Stimulated activated naive B cell treated with anti-CD40 and anti-IgM and Interleukin-4, amounts not matched to agents 10 μg/mL and 1 μg/mL and 100 μg/mL, for 72 hours (primary cell): ENCODE measurements around the gene YOD1.

ENCODE experiments used
- ATAC-seq, 2 donors: fragments of 150-1000 bp; cut with Tn5 transposase; replicated peaks; 2 replicates each; pipeline ENCODE4 v1.10.0; 2021; ENCODE audit warnings: moderate library complexity in 1 of 2
- DNase-seq: peaks from one replicate; pipeline ENCODE4 v3.0.0; 2021
- H3K27ac Mint-ChIP-seq: one replicate; pipeline ENCODE4 v1.8.0; 2022; ENCODE audit warnings: mild to moderate bottlenecking, mixed read lengths
- H3K27me3 Mint-ChIP-seq, 2 donors: one replicate each; pipeline ENCODE4 v1.8.0; 2022; ENCODE audit warnings: mixed read lengths in 2 of 2
- H3K36me3 Mint-ChIP-seq, 2 donors: one replicate each; pipeline ENCODE4 v1.8.0; 2022; ENCODE audit warnings: mixed read lengths in 2 of 2, mild to moderate bottlenecking in 1 of 2
- H3K4me1 Mint-ChIP-seq, 2 donors: one replicate each; pipeline ENCODE4 v1.8.0; 2022; ENCODE audit warnings: mixed read lengths in 2 of 2, mild to moderate bottlenecking in 1 of 2
- H3K4me3 Mint-ChIP-seq, 2 donors: one replicate each; pipeline ENCODE4 v1.8.0; 2022; ENCODE audit warnings: mild to moderate bottlenecking in 2 of 2, mixed read lengths in 2 of 2, moderate library complexity in 1 of 2
- H3K9me3 Mint-ChIP-seq, 2 donors: one replicate each; pipeline ENCODE4 v1.8.0; 2022; ENCODE audit warnings: mixed read lengths in 2 of 2, mild to moderate bottlenecking in 1 of 2

Gene YOD1

GRCh38 chr1:207063014-207063413 is 12.0 kb upstream of the YOD1 start:
- Mint-ChIP-seq H3K4me1 (peaks cover 1 to 13% of the 10 kb centered on the region in 2 donors), H3K4me3 (no peak overlapping the region), H3K9me3 (no peaks in the 10 kb centered on the region), H3K27ac (no peak overlapping the region), H3K36me3 (peaks cover 41 to 59% of the 10 kb centered on the region in 2 donors), H3K27me3 (no peaks in the 10 kb centered on the region)
- no peak for DNase-seq
- ATAC-seq, result no peak

GRCh38 chr1:207062058-207062457 is 11.1 kb upstream of the YOD1 start:
- no peak for ATAC-seq
- DNase-seq, result no peak
- Mint-ChIP-seq H3K27ac (no peak overlapping the region), H3K4me1 (peaks cover 1 to 13% of the 10 kb centered on the region in 2 donors), H3K4me3 (no peak overlapping the region), H3K27me3 (no peaks in the 10 kb centered on the region), H3K9me3 (no peaks in the 10 kb centered on the region), H3K36me3 (peaks cover 37 to 50% of the 10 kb centered on the region in 2 donors)

GRCh38 chr1:207060596-207060995 is 9.6 kb upstream of the YOD1 start:
- H3K27me3 Mint-ChIP-seq, result no peaks in the 10 kb centered on the region
- H3K27ac Mint-ChIP-seq, result no peak overlapping the region
- ATAC-seq (no peak), DNase-seq (no peak)
- H3K36me3 Mint-ChIP-seq, result peaks cover 39 to 46% of the 10 kb centered on the region in 2 donors
- H3K4me3 Mint-ChIP-seq, result no peak overlapping the region
- no peaks in the 10 kb centered on the region for H3K9me3 Mint-ChIP-seq
- H3K4me1 Mint-ChIP-seq, result peaks cover 1 to 13% of the 10 kb centered on the region in 2 donors

GRCh38 chr1:207059881-207060280 is 8.9 kb upstream of the YOD1 start:
- no peaks in the 10 kb centered on the region for H3K9me3 Mint-ChIP-seq
- DNase-seq (no peak), ATAC-seq (no peak)
- H3K27ac Mint-ChIP-seq, result no peak overlapping the region
- H3K4me1 Mint-ChIP-seq, result peaks cover 4 to 18% of the 10 kb centered on the region in 2 donors
- no peaks in the 10 kb centered on the region for H3K27me3 Mint-ChIP-seq
- peaks cover 33 to 42% of the 10 kb centered on the region in 2 donors for H3K36me3 Mint-ChIP-seq
- H3K4me3 Mint-ChIP-seq, result no peak overlapping the region

GRCh38 chr1:207058878-207059867 is 8.2 kb upstream of the YOD1 start:
- Mint-ChIP-seq H3K27me3 (no peaks in the 10 kb centered on the region), H3K4me3 (no peak overlapping the region), H3K36me3 (peaks cover 30 to 36% of the 10 kb centered on the region in 2 donors), H3K4me1 (peaks cover 10 to 25% of the 10 kb centered on the region in 2 donors), H3K9me3 (no peaks in the 10 kb centered on the region), H3K27ac (peak overlapping the region; percentile 28)
- no peak for DNase-seq
- no peak for ATAC-seq

GRCh38 chr1:207058252-207058651 is 7.2 kb upstream of the YOD1 start:
- no peaks in the 10 kb centered on the region for H3K9me3 Mint-ChIP-seq
- H3K36me3 Mint-ChIP-seq, result peaks cover 23 to 29% of the 10 kb centered on the region in 2 donors
- H3K4me1 Mint-ChIP-seq, result peaks cover 16 to 32% of the 10 kb centered on the region in 2 donors
- DNase-seq, result no peak
- no peaks in the 10 kb centered on the region for H3K27me3 Mint-ChIP-seq
- H3K27ac Mint-ChIP-seq, result no peak overlapping the region
- ATAC-seq, result no peak
- H3K4me3 Mint-ChIP-seq, result no peak overlapping the region

GRCh38 chr1:207056673-207057072 is 5.7 kb upstream of the YOD1 start:
- ATAC-seq (no peak), DNase-seq (no peak)
- Mint-ChIP-seq H3K27me3 (no peaks in the 10 kb centered on the region), H3K4me1 (peaks cover 20 to 38% of the 10 kb centered on the region in 2 donors), H3K9me3 (no peaks in the 10 kb centered on the region), H3K27ac (no peak overlapping the region), H3K4me3 (no peak overlapping the region), H3K36me3 (peaks cover 14 to 18% of the 10 kb centered on the region in 2 donors)

- no peak overlapping the region for H3K4me3 Mint-ChIP-seq
- H3K9me3 Mint-ChIP-seq, result no peaks in the 10 kb centered on the region
- no peaks in the 10 kb centered on the region for H3K27me3 Mint-ChIP-seq
- H3K27ac Mint-ChIP-seq, result no peak overlapping the region
- no peak for DNase-seq
- H3K36me3 Mint-ChIP-seq, result peaks cover 8 to 13% of the 10 kb centered on the region in 2 donors
- peaks cover 25 to 47% of the 10 kb centered on the region in 2 donors for H3K4me1 Mint-ChIP-seq
- ATAC-seq, result no peak
Observed at GRCh38 chr1:207055386-207056001, 4.5 kb upstream of the YOD1 start.

GRCh38 chr1:207054491-207054890 is 3.5 kb upstream of the YOD1 start:
- peaks cover 27 to 49% of the 10 kb centered on the region in 2 donors for H3K4me1 Mint-ChIP-seq
- no peaks in the 10 kb centered on the region for H3K27me3 Mint-ChIP-seq
- DNase-seq (no peak), ATAC-seq (peak; percentile 15 to 32)
- peak overlapping the region; percentile 26 for H3K27ac Mint-ChIP-seq
- H3K36me3 Mint-ChIP-seq, result peaks cover 6 to 8% of the 10 kb centered on the region in 2 donors
- peak overlapping the region; percentile 86 to 94 for H3K4me3 Mint-ChIP-seq
- no peaks in the 10 kb centered on the region for H3K9me3 Mint-ChIP-seq

- Mint-ChIP-seq H3K27ac (peak within 1 kb of the TSS; percentile 94), H3K9me3 (no peaks in the 10 kb centered on the region), H3K4me3 (peak within 1 kb of the TSS; percentile 86 to 94), H3K4me1 (peaks cover 30 to 46% of the 10 kb centered on the region in 2 donors), H3K36me3 (peaks cover 5% of the 10 kb centered on the region in 2 donors), H3K27me3 (no peaks in the 10 kb centered on the region)
- ATAC-seq (peak; percentile 87 to 91), DNase-seq (peak; percentile 92)
Observed at GRCh38 chr1:207052911-207053769, 2.1 kb upstream of the YOD1 start, which contains the start of gene PFKFB2. Gene PFKFB2 (plus strand): TSS chr1:207053275. CDS start chr1:207054718, 1,443 bp downstream.

- Mint-ChIP-seq H3K36me3 (peaks cover 3 to 11% of the 10 kb centered on the region in 2 donors), H3K4me3 (peak overlapping the region; percentile 86 to 92), H3K27ac (peak overlapping the region; percentile 92), H3K9me3 (no peaks in the 10 kb centered on the region), H3K4me1 (peaks cover 30 to 53% of the 10 kb centered on the region in 2 donors), H3K27me3 (no peaks in the 10 kb centered on the region)
- DNase-seq, result peak; percentile 86
- ATAC-seq, result peak; percentile 49 to 55
Observed at GRCh38 chr1:207050480-207051190, 373 bp downstream of the YOD1 start.

- Mint-ChIP-seq H3K4me3 (peak overlapping the region; percentile 86 to 92), H3K27me3 (no peaks in the 10 kb centered on the region), H3K36me3 (peaks cover 3 to 13% of the 10 kb centered on the region in 2 donors), H3K9me3 (no peaks in the 10 kb centered on the region), H3K4me1 (peaks cover 29 to 52% of the 10 kb centered on the region in 2 donors), H3K27ac (peak overlapping the region; percentile 92)
- peak; percentile 21 to 26 for ATAC-seq
- DNase-seq, result no peak
Observed at GRCh38 chr1:207049974-207050391, 1.0 kb downstream of the YOD1 start.

- DNase-seq (no peak), ATAC-seq (no peak)
- Mint-ChIP-seq H3K4me1 (peaks cover 24 to 48% of the 10 kb centered on the region in 2 donors), H3K36me3 (peaks cover 6 to 16% of the 10 kb centered on the region in 2 donors), H3K27me3 (no peaks in the 10 kb centered on the region), H3K4me3 (peak overlapping the region in 1 of 2 donors; percentile 86), H3K9me3 (no peaks in the 10 kb centered on the region), H3K27ac (no peak overlapping the region)
Observed at GRCh38 chr1:207049514-207049913, 1.5 kb downstream of the YOD1 start.
